SK-N-SH treated with all-trans-retinoic acid at 6 μM for 48 hours (cell line): ENCODE measurements around the gene ACOXL.

ENCODE experiments used
- CSDC2 ChIP-seq: fragments of 250-450 bp; sonication (Bioruptor Pico); IDR thresholded peaks from 2 replicates; pipeline ENCODE4 v1.5.0; 2020; ENCODE audit warnings: mild to moderate bottlenecking, moderate library complexity
- CSRNP3 ChIP-seq: fragments of 250-450 bp; sonication (Bioruptor Pico); IDR thresholded peaks from 2 replicates; pipeline ENCODE4 v1.5.1; 2021; ENCODE audit warnings: mild to moderate bottlenecking, moderate library complexity
- GLIS3 ChIP-seq: fragments of 250-450 bp; sonication (Bioruptor Pico); IDR thresholded peaks from 2 replicates; pipeline ENCODE4 v1.5.0; 2020; ENCODE audit warnings: mild to moderate bottlenecking, moderate library complexity
- OSR1 ChIP-seq: fragments of 250-450 bp; sonication (Bioruptor Pico); IDR thresholded peaks from 2 replicates; pipeline ENCODE4 v1.8.0; 2022; ENCODE audit warnings: moderate library complexity, mild to moderate bottlenecking, inconsistent platforms
- PATZ1 ChIP-seq: fragments of 250-450 bp; sonication (Bioruptor Pico); IDR thresholded peaks from 2 replicates; pipeline ENCODE4 v1.8.0; 2020; ENCODE audit warnings: mild to moderate bottlenecking, moderate library complexity, borderline replicate concordance
- PPARA ChIP-seq: fragments of 250-450 bp; sonication (Bioruptor Pico); IDR thresholded peaks from 2 replicates; pipeline ENCODE4 v1.5.0; 2020; ENCODE audit warnings: mild to moderate bottlenecking, borderline replicate concordance
- RARB ChIP-seq: fragments of 250-450 bp; sonication (Bioruptor Pico); IDR thresholded peaks from 2 replicates; pipeline ENCODE4 v1.8.0; 2021; ENCODE audit warnings: mild to moderate bottlenecking, moderate library complexity
- TCF4 ChIP-seq: fragments of 250-450 bp; sonication (Bioruptor Pico); IDR thresholded peaks from 2 replicates; pipeline ENCODE4 v1.8.0; 2021; ENCODE audit warnings: mild to moderate bottlenecking, moderate library complexity, borderline replicate concordance
- TOX ChIP-seq: fragments of 250-450 bp; sonication (Bioruptor Pico); IDR thresholded peaks from 2 replicates; pipeline ENCODE4 v1.8.0; 2021; ENCODE audit warnings: mild to moderate bottlenecking, moderate library complexity, borderline replicate concordance
- ZNF8 ChIP-seq: fragments of 450-650 bp; formaldehyde crosslinking; IDR thresholded peaks from 2 replicates; pipeline ENCODE4 v1.5.0; 2020; ENCODE audit warnings: mild to moderate bottlenecking, moderate library complexity

- TF ChIP-seq CSDC2 (CRISPR knock-in tag) (no peak), CSRNP3 (no peak), PATZ1 (no peak), RARB (no peak), GLIS3 (no peak), TCF4 (CRISPR knock-in tag) (no peak), TOX (no peak), ZNF8 (CRISPR knock-in tag) (no peak), OSR1 (no peak), PPARA (no peak)
Measured at GRCh38 chr2:111054791-111055691, 322.7 kb downstream of the ACOXL start.
